Activated B cell treated with CpG ODN at 0.5 μM for 24 hours (primary cell): ENCODE results near the gene TMCO4. TPM values are rescaled to one million over a fixed set of nuclear protein-coding genes. Genes with fewer than 3 reads are reported as not detected.
"Not testable (repeated sequence)": the region's sequence is repeated elsewhere in the genome, so short reads cannot be mapped to it uniquely, and the experiment has no call there.

Source experiments
- ATAC-seq: fragments of 200-7000 bp; cut with Tn5 transposase; one replicate; pipeline ENCODE4 v1.10.0; 2021; ENCODE audit warnings: low read depth, mild to moderate bottlenecking, moderate library complexity
- CTCF ChIA-PET: fragments of 350-600 bp; sonication (Branson Sonifier 250); formaldehyde crosslinking; loops from one replicate; lab custom pipeline; 2021; ENCODE audit warnings: antibody characterized with exemption; lab: Charles Lee
- POLR2A ChIA-PET: fragments of 350-600 bp; sonication (Branson Sonifier 250); formaldehyde crosslinking; loops from one replicate; lab custom pipeline; 2021; ENCODE audit warnings: antibody characterized with exemption; lab: Charles Lee
- DNase-seq: peaks from one replicate; pipeline ENCODE4 v3.0.0; 2022
- H3K27ac Mint-ChIP-seq: one replicate; pipeline ENCODE4 v1.8.0; 2020; ENCODE audit warnings: mixed read lengths
- H3K27me3 Mint-ChIP-seq: one replicate; pipeline ENCODE4 v1.8.0; 2021; ENCODE audit warnings: mixed read lengths
- H3K36me3 Mint-ChIP-seq: one replicate; pipeline ENCODE4 v1.8.0; 2021; ENCODE audit warnings: low read depth, mixed read lengths
- H3K4me1 Mint-ChIP-seq: one replicate; pipeline ENCODE4 v1.8.0; 2021; ENCODE audit warnings: mixed read lengths
- H3K4me3 Mint-ChIP-seq: one replicate; pipeline ENCODE4 v1.8.0; 2020; ENCODE audit warnings: mild to moderate bottlenecking, mixed read lengths
- H3K9me3 Mint-ChIP-seq: one replicate; pipeline ENCODE4 v1.8.0; 2020; ENCODE audit warnings: mixed read lengths
- CTCF ChIP-seq: fragments of 200-600 bp; IDR thresholded peaks from one replicate; pipeline ENCODE4 v1.8.0; 2022; ENCODE audit warnings: antibody characterized with exemption, mild to moderate bottlenecking
- intact Hi-C: fragments of 100-400 bp; cut with micrococcal nuclease; formaldehyde crosslinking; loops from one replicate; pipeline ENCODE4 v1.15.1; 2024
- total RNA-seq: library from RNA; stranded (reverse); gene quantifications from 2 replicates; pipeline ENCODE4 v1.2.3, GENCODE V29; 2022

TMCO4 gene
- total RNA-seq, 1 donor from 2014 or later: 22.3 TPM

- DNase-seq: no peak
- H3K27me3 Mint-ChIP-seq: peaks cover 13% of the 10 kb centered on the region
- no peaks in the 10 kb centered on the region for H3K9me3 Mint-ChIP-seq
- intact Hi-C loops: no loop called here
- H3K4me3 Mint-ChIP-seq: no peak overlapping the region
- no peaks in the 10 kb centered on the region for H3K4me1 Mint-ChIP-seq
- TF ChIP-seq CTCF: no peak
- no peak for ATAC-seq
- H3K27ac Mint-ChIP-seq: no peak overlapping the region
- ChIA-PET CTCF (no interaction called here), POLR2A (no interaction called here)
- no peaks in the 10 kb centered on the region for H3K36me3 Mint-ChIP-seq
These were observed 18.6 kb upstream of the TMCO4 start for GRCh38 chr1:19818324-19818723.

- ChIA-PET CTCF (no interaction called here), POLR2A (no interaction called here)
- DNase-seq: no peak
- H3K27ac Mint-ChIP-seq: no peak overlapping the region
- H3K36me3 Mint-ChIP-seq: no peaks in the 10 kb centered on the region
- H3K9me3 Mint-ChIP-seq: no peaks in the 10 kb centered on the region
- H3K4me1 Mint-ChIP-seq: no peaks in the 10 kb centered on the region
- ATAC-seq: no peak
- H3K27me3 Mint-ChIP-seq: peaks cover 13% of the 10 kb centered on the region
- no peak overlapping the region for H3K4me3 Mint-ChIP-seq
- intact Hi-C loops: no loop called here
- TF ChIP-seq CTCF: no peak
These were observed 17.4 kb upstream of the TMCO4 start for GRCh38 chr1:19817160-19817559.

- H3K4me3 Mint-ChIP-seq, H3K9me3 Mint-ChIP-seq, CTCF ChIA-PET, POLR2A ChIA-PET, DNase-seq, intact Hi-C loops, H3K36me3 Mint-ChIP-seq, ATAC-seq, H3K4me1 Mint-ChIP-seq, H3K27ac Mint-ChIP-seq: not testable (repeated sequence)
- H3K27me3 Mint-ChIP-seq: peaks cover 13% of the 10 kb centered on the region
These were observed 17.0 kb upstream of the TMCO4 start for GRCh38 chr1:19816737-19817086.

GRCh38 chr1:19815801-19816736 lies 16.4 kb upstream of the TMCO4 start:
- H3K27me3 Mint-ChIP-seq: peaks cover 15% of the 10 kb centered on the region
- no peak for ATAC-seq
- no peaks in the 10 kb centered on the region for H3K36me3 Mint-ChIP-seq
- ChIA-PET POLR2A (no interaction called here), CTCF (no interaction called here)
- no peaks in the 10 kb centered on the region for H3K4me1 Mint-ChIP-seq
- no peak overlapping the region for H3K4me3 Mint-ChIP-seq
- DNase-seq: no peak
- no peaks in the 10 kb centered on the region for H3K9me3 Mint-ChIP-seq
- intact Hi-C loops: no loop called here
- no peak overlapping the region for H3K27ac Mint-ChIP-seq
- TF ChIP-seq CTCF: no peak

GRCh38 chr1:19814681-19815503 lies 15.2 kb upstream of the TMCO4 start, which contains the start of gene RNF186:
RNF186 (minus strand) TSS chr1:19815283; CDS start chr1:19815101, 182 bp downstream.
- Mint-ChIP-seq H3K27ac (no peak within 1 kb of the TSS), H3K27me3 (peaks cover 16% of the 10 kb centered on the region), H3K4me3 (no peak within 1 kb of the TSS), H3K4me1 (no peaks in the 10 kb centered on the region), H3K9me3 (no peaks in the 10 kb centered on the region), H3K36me3 (no peaks in the 10 kb centered on the region)
- ChIA-PET CTCF (no interaction called here), POLR2A (no interaction called here)
- DNase-seq: no peak
- intact Hi-C loops: loop anchor here (5.0 kb wide), 1 partner anchor 153 kb away; the partner anchor contains the start of gene HTR6
- no peak for TF ChIP-seq CTCF
- ATAC-seq: no peak
